HepG2 (cell line): ENCODE data around the gene CPPED1. TPM values are rescaled to one million over a fixed set of nuclear protein-coding genes. Genes with fewer than 3 reads are reported as not detected.
A peak's percentile ranks its signal among the peaks of the same experiment; 100 is the strongest.

Experiments used
- CAMTA2 ChIP-seq: sonication (generic); formaldehyde crosslinking; IDR thresholded peaks from 2 replicates; pipeline ENCODE4 v1.4.0; 2020; ENCODE audit warnings: mild to moderate bottlenecking, missing genetic modification reagents, borderline replicate concordance
- GATAD2A ChIP-seq: IDR thresholded peaks from 2 replicates; pipeline ENCODE4 v1.6.1; 2016
- HNF4A ChIP-seq: sonication (generic); formaldehyde crosslinking; IDR thresholded peaks from 2 replicates; pipeline ENCODE4 v1.4.0; 2020; ENCODE audit warnings: missing genetic modification reagents
- HNRNPLL ChIP-seq: fragments of 200-400 bp; formaldehyde crosslinking; IDR thresholded peaks from 2 replicates; pipeline ENCODE4 v1.6.1; 2017; ENCODE audit warnings: mild to moderate bottlenecking, low read depth, low read length; ENCODE audit not compliant: poor library complexity, severe bottlenecking
- HOXA5 ChIP-seq: sonication (generic); formaldehyde crosslinking; IDR thresholded peaks from 2 replicates; pipeline ENCODE4 v1.4.0; 2020; ENCODE audit warnings: missing genetic modification reagents
- HOXA9 ChIP-seq: sonication (generic); formaldehyde crosslinking; IDR thresholded peaks from 2 replicates; pipeline ENCODE4 v1.8.1; 2022; ENCODE audit warnings: missing genetic modification reagents, mild to moderate bottlenecking, moderate library complexity, borderline replicate concordance
- RELA ChIP-seq: sonication (generic); formaldehyde crosslinking; IDR thresholded peaks from 2 replicates; pipeline ENCODE4 v1.4.0; 2020; ENCODE audit warnings: missing genetic modification reagents
- SOX6 ChIP-seq, 2 experiments: fragments of 450-650 bp in 1 of 2; sonication (generic) in 1 of 2; formaldehyde crosslinking in 1 of 2; IDR thresholded peaks; 2 replicates each; pipeline versions ENCODE4 v1.4.0 to v1.6.1; 2017 to 2020; ENCODE audit warnings: antibody characterized with exemption in 1 of 2, mild to moderate bottlenecking in 1 of 2, missing genetic modification reagents in 1 of 2
- SRF ChIP-seq: IDR thresholded peaks from 2 replicates; pipeline ENCODE4 v1.6.1; 2011; ENCODE audit warnings: mild to moderate bottlenecking, low read depth, low read length, moderate library complexity
- ZNF101 ChIP-seq: sonication (generic); formaldehyde crosslinking; IDR thresholded peaks from 2 replicates; pipeline ENCODE4 v1.4.0; 2020; ENCODE audit warnings: mild to moderate bottlenecking, low read depth, missing genetic modification reagents, borderline replicate concordance
- ZNF251 ChIP-seq: sonication (generic); formaldehyde crosslinking; IDR thresholded peaks from 2 replicates; pipeline ENCODE4 v1.9.0; 2021; ENCODE audit warnings: mild to moderate bottlenecking, missing genetic modification reagents
- ZNF296 ChIP-seq: sonication (generic); formaldehyde crosslinking; conservative IDR thresholded peaks from 2 replicates; pipeline ENCODE4 v1.5.0; 2020; ENCODE audit warnings: mild to moderate bottlenecking, missing genetic modification reagents
- ZNF337 ChIP-seq: sonication (generic); formaldehyde crosslinking; IDR thresholded peaks from 2 replicates; pipeline ENCODE4 v1.5.1; 2020; ENCODE audit warnings: missing genetic modification reagents, low read depth, mild to moderate bottlenecking, borderline replicate concordance
- ZNF556 ChIP-seq: sonication (generic); formaldehyde crosslinking; IDR thresholded peaks from 2 replicates; pipeline ENCODE4 v1.4.0; 2020; ENCODE audit warnings: mild to moderate bottlenecking, missing genetic modification reagents, borderline replicate concordance
- ZNF644 ChIP-seq: IDR thresholded peaks from 2 replicates; pipeline ENCODE4 v1.6.1; 2016; ENCODE audit warnings: low read depth
- ZNF747 ChIP-seq: sonication (generic); formaldehyde crosslinking; IDR thresholded peaks from 2 replicates; pipeline ENCODE4 v1.8.1; 2023; ENCODE audit warnings: missing genetic modification reagents, mild to moderate bottlenecking, borderline replicate concordance
- ZNF782 ChIP-seq: sonication (generic); formaldehyde crosslinking; IDR thresholded peaks from 2 replicates; pipeline ENCODE4 v1.4.0; 2020; ENCODE audit warnings: missing genetic modification reagents, mild to moderate bottlenecking, borderline replicate concordance
- ZSCAN25 ChIP-seq: sonication (generic); formaldehyde crosslinking; IDR thresholded peaks from 2 replicates; pipeline ENCODE4 v1.8.0; 2022; ENCODE audit warnings: mild to moderate bottlenecking, missing genetic modification reagents
- polyA plus RNA-seq, 8 experiments: library from polyadenylated mRNA; depleted of rRNA in 3 of 8; stranded (reverse) in 7 of 8; unstranded in 1 of 8; fragments of >200 nt; fragmentation: Illumina TruSeq in 4 of 8; extraction: Trizol in 4 of 8; gene quantifications; 2 replicates each; pipeline versions ENCODE4 v1.2.1 to v1.2.3, GENCODE V29; 2011 to 2016; ENCODE audit warnings: low read depth in 4 of 8, missing spikeins in 1 of 8, mixed read lengths in 1 of 8; ENCODE audit not compliant: insufficient read depth in 1 of 8
- total RNA-seq, 5 experiments: library from RNA; depleted of rRNA; stranded (reverse); fragments of >200 nt; fragmentation: Illumina TruSeq; extraction: Trizol; gene quantifications; 2 replicates each; pipeline ENCODE4 v1.2.3, GENCODE V29; 2016; ENCODE audit warnings: low read depth in 1 of 5
- TF ChIP-seq, protein P1 (sequence below): sonication (generic); formaldehyde crosslinking; IDR thresholded peaks from 2 replicates; pipeline ENCODE4 v1.9.0; 2021; ENCODE audit warnings: missing genetic modification reagents, mild to moderate bottlenecking, borderline replicate concordance
- TF ChIP-seq, protein P2 (sequence below): sonication (generic); formaldehyde crosslinking; IDR thresholded peaks from 2 replicates; pipeline ENCODE4 v1.8.1; 2023; ENCODE audit warnings: missing genetic modification reagents, inconsistent platforms, borderline replicate concordance
- TF ChIP-seq, protein P3 (sequence below): sonication (generic); formaldehyde crosslinking; IDR thresholded peaks from 2 replicates; pipeline ENCODE4 v1.5.1; 2020; ENCODE audit warnings: missing genetic modification reagents, mild to moderate bottlenecking, borderline replicate concordance
- TF ChIP-seq, protein P4 (sequence below): sonication (generic); formaldehyde crosslinking; IDR thresholded peaks from 2 replicates; pipeline ENCODE4 v1.5.1; 2020; ENCODE audit warnings: missing genetic modification reagents, mild to moderate bottlenecking, borderline replicate concordance

The CPPED1 gene
- total and polyA plus RNA-seq, 2 of the 13 experiments (the other 11 are each of a cell fraction or from before 2014, with no cell fraction given) = 66.6 to 71.3 TPM

DNA sequence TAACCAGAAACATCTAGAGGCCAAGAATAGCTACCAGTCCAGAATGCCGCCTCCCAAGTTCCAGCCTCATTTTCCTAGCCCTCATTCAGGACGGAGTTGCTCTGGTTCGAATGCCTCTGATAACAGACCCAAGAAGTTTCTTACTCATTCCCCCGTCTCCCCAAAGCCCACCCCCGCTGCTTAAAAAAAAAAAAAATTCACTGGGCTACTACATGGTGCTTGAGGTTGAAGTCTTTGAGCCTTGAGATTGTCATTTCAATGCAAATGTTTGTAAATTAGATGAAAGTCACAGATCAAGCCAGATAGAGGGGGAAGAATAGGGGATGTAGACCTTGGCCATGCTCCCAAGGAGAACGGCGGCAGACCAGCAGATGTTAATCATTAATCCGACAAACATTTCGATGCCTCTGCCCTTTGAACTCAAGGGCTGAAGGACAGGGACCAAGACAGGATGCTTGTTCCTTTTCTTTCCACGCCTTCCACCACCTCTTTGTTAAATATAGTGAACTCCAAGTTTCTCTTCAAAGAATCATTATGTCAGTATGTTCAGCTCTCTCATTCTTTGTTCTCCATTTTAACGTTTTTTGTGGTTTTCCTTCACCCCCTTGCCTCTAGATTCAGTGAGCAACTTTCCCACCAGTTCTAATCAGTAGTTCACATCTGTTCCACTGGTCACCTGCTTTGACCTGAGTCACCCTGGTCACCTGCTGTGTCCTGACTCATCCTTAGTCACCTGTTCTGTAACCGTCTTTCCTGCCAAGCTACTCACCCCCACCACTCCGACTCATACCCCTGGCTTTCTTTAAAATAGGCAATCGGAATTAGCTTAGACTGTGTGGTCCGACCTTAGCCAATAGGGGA is 190.3 kb downstream of the CPPED1 start (continued):
- TF ChIP-seq, protein P1, sequence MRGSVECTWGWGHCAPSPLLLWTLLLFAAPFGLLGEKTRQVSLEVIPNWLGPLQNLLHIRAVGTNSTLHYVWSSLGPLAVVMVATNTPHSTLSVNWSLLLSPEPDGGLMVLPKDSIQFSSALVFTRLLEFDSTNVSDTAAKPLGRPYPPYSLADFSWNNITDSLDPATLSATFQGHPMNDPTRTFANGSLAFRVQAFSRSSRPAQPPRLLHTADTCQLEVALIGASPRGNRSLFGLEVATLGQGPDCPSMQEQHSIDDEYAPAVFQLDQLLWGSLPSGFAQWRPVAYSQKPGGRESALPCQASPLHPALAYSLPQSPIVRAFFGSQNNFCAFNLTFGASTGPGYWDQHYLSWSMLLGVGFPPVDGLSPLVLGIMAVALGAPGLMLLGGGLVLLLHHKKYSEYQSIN = no peak
- TF ChIP-seq ZNF337 (CRISPR knock-in tag) = no peak
- no peak for TF ChIP-seq SRF
- peak; percentile 93 for TF ChIP-seq HNF4A (CRISPR knock-in tag)
- TF ChIP-seq, protein P2, sequence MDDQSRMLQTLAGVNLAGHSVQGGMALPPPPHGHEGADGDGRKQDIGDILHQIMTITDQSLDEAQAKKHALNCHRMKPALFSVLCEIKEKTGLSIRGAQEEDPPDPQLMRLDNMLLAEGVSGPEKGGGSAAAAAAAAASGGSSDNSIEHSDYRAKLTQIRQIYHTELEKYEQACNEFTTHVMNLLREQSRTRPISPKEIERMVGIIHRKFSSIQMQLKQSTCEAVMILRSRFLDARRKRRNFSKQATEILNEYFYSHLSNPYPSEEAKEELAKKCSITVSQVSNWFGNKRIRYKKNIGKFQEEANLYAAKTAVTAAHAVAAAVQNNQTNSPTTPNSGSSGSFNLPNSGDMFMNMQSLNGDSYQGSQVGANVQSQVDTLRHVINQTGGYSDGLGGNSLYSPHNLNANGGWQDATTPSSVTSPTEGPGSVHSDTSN (CRISPR knock-in tag) = no peak
- TF ChIP-seq ZNF644 (CRISPR knock-in tag) = peak; percentile 71
- peak; percentile 81; the same call in 1 of the 2 replicates for TF ChIP-seq ZNF556
- peak; percentile 91 for TF ChIP-seq GATAD2A (CRISPR knock-in tag)
- TF ChIP-seq ZSCAN25 (CRISPR knock-in tag) = 0 out of 2 replicates have a peak, but pooled peaks have one; percentile 18
- TF ChIP-seq HNRNPLL = no peak
- no peak for TF ChIP-seq ZNF251 (CRISPR knock-in tag)
- TF ChIP-seq ZNF101 (CRISPR knock-in tag) = no peak
- no peak for TF ChIP-seq HOXA9
- TF ChIP-seq ZNF747 = peak; percentile 73; the same call in 1 of the 2 replicates
- no peak for TF ChIP-seq SOX6 (IDR thresholded peaks at IDR 0.05)
- peak; percentile 93 for TF ChIP-seq SOX6 (CRISPR knock-in tag; IDR thresholded peaks at IDR 0.05)
- TF ChIP-seq, protein P3, sequence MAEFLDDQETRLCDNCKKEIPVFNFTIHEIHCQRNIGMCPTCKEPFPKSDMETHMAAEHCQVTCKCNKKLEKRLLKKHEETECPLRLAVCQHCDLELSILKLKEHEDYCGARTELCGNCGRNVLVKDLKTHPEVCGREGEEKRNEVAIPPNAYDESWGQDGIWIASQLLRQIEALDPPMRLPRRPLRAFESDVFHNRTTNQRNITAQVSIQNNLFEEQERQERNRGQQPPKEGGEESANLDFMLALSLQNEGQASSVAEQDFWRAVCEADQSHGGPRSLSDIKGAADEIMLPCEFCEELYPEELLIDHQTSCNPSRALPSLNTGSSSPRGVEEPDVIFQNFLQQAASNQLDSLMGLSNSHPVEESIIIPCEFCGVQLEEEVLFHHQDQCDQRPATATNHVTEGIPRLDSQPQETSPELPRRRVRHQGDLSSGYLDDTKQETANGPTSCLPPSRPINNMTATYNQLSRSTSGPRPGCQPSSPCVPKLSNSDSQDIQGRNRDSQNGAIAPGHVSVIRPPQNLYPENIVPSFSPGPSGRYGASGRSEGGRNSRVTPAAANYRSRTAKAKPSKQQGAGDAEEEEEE = no peak
- TF ChIP-seq, protein P4, sequence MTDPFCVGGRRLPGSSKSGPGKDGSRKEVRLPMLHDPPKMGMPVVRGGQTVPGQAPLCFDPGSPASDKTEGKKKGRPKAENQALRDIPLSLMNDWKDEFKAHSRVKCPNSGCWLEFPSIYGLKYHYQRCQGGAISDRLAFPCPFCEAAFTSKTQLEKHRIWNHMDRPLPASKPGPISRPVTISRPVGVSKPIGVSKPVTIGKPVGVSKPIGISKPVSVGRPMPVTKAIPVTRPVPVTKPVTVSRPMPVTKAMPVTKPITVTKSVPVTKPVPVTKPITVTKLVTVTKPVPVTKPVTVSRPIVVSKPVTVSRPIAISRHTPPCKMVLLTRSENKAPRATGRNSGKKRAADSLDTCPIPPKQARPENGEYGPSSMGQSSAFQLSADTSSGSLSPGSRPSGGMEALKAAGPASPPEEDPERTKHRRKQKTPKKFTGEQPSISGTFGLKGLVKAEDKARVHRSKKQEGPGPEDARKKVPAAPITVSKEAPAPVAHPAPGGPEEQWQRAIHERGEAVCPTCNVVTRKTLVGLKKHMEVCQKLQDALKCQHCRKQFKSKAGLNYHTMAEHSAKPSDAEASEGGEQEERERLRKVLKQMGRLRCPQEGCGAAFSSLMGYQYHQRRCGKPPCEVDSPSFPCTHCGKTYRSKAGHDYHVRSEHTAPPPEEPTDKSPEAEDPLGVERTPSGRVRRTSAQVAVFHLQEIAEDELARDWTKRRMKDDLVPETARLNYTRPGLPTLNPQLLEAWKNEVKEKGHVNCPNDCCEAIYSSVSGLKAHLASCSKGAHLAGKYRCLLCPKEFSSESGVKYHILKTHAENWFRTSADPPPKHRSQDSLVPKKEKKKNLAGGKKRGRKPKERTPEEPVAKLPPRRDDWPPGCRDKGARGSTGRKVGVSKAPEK = peak; percentile 49; the same call in 1 of the 2 replicates
- no peak for TF ChIP-seq ZNF296 (CRISPR knock-in tag)
- TF ChIP-seq CAMTA2 (CRISPR knock-in tag) = no peak
- TF ChIP-seq RELA (CRISPR knock-in tag) = no peak
- TF ChIP-seq HOXA5 (CRISPR knock-in tag) = no peak; the same call in none of the 2 replicates
- 0 out of 2 replicates have a peak, but pooled peaks have one; percentile 55 for TF ChIP-seq ZNF782 (CRISPR knock-in tag)
